GM12801 (cell line): Measurements from ENCODE around the gene RAB30.

Experiments used
- CTCF ChIP-seq: IDR thresholded peaks from one replicate; pipeline ENCODE4 v1.5.1; 2011; ENCODE audit warnings: control low read depth; ENCODE audit not compliant: insufficient read length; ENCODE audit errors: extremely low read depth

Gene RAB30

GRCh38 chr11:83046621-83047172 lies 25.0 kb downstream of the RAB30 start:
- no peak for TF ChIP-seq CTCF

DNA sequence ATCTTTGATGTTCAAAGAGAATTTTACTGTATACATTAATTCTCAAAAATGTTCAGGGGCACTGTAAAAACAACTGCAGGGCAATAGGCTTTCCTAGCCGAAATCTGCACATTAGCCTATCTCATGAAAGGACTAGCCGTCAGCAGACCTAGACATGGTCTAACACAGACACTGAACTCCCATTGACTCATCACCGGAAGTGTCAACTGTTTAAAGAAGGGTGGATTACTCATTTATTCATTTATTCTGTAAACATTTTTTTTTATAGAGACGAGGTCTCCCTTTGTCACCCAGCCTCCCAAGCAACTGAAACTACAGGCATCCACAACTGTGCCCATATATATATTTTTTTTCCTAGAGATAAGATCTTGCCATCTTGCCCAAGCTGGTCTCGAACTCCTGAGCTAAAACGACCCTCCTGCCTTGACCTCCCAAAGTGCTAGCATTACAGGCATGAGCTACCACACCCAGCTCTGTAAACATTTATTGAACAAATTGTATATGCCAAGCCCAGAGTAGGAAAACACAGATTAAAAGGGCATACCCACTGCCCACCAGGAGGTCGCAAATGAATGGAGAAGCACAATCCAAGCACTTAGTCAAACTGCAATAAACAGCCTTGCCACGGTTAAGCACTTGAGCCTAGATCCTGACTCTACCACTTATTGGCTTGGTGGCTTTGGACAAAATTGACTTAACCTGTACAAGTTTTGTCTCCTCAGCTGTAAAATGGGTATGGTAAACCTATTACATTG lies 26.6 kb downstream of the RAB30 start:
- TF ChIP-seq CTCF, result no peak

DNA sequence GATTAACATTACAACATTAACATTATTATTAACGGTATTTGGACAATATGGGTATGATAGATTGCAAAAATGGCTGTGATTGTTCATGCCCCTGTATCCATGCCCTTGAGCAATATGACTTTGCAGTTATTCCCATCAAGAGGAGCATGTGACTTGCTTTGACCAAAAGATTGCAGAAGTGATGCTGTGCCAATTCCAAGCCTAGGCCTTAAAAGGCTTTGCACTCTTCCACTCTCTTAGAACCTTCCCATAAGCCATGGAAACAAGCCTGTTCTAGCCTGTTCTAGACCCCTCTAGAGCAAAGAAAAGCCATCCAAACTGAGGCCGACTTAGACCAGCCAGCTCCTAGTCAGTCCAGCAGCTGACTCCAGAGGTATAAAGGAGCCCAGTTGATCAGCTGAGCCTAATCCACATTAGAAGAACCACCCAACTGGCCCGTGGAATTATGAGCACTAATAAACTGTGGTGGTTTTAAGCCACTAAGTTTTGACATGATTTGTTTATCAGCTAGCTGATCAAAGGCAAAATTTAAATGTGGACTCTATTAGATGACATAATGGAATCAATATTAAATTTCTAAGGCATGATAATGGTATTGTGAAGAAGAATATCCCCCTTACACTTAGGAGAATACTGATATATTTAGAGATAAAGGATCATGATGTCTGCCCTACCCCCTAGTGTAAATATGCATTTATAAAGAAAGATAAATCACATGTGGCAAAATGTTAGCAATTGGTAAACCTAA lies 28.6 kb downstream of the RAB30 start:
- no peak for TF ChIP-seq CTCF

DNA sequence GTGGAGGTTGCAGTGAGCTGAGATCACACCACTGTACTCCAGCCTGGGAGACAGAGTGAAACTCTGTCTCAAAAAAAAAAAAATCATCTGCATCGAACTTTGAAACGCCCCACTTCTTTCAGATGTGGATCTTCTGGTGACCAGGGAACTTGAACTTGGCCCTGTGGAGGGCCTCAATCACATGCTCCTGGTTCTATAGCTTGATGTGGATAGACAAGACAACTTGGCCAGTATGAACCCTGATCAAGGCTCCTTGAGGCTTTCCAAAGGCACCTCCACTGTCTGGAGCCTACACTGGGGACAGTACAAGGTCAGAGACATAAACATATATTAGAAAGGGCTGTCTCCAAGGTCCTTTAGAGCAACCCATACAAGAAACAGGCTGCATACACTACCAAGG lies 30.6 kb downstream of the RAB30 start:
- TF ChIP-seq CTCF, result no peak

GRCh38 chr11:83039566-83039965 lies 32.1 kb downstream of the RAB30 start:
- no peak for TF ChIP-seq CTCF

GRCh38 chr11:83037877-83038276 lies 33.8 kb downstream of the RAB30 start:
- TF ChIP-seq CTCF, result no peak

DNA sequence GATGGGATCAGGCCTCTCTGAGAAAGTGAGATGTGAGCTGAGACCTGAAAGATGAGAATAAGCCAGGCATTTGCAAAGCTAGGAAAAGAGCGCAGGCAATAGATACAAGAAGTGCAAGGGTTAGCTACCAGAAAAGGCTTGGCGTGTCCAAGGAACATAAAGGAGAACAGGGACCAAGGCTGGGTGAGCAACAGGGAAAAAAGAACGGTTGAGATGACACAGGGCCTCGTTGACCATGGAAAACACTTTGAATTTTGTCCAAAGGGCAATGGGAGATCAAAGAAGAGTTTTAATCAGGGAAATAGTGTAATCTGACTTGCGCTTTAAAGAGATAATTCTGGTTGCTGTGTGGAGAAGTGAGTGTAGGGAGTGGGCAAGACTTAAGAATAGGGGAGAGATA lies 35.0 kb downstream of the RAB30 start:
- TF ChIP-seq CTCF, result no peak
